ENCODE results near the gene IFNL2. TPM values are rescaled to one million over a fixed set of nuclear protein-coding genes. Genes with fewer than 3 reads are reported as not detected.
"Not testable (repeated sequence)": the region's sequence is repeated elsewhere in the genome, so short reads cannot be mapped to it uniquely, and the experiment has no call there.

IFNL2 gene
- polyA plus RNA-seq, 1 donor from 2014 or later = not detected

- not testable (repeated sequence) for H3K27ac ChIP-seq (ENCODE audit: low read length); H3K4me2 ChIP-seq (ENCODE audit: low read length); H3K4me3 ChIP-seq (ENCODE audit: low read length); H4K20me1 ChIP-seq (ENCODE audit: insufficient read depth); H3K9ac ChIP-seq (ENCODE audit: low read length); H3F3A ChIP-seq (ENCODE audit: insufficient read depth, low read length, poor library complexity, severe bottlenecking); H3K36me3 ChIP-seq (ENCODE audit: insufficient read depth, low read length); H3K79me2 ChIP-seq (replicated peaks; ENCODE audit: insufficient read depth, low read length); H2AFZ ChIP-seq (ENCODE audit: low read depth, low read length); H3K9me3 ChIP-seq (ENCODE audit: low read length); H3K9me2 ChIP-seq (ENCODE audit: insufficient read depth, low read length)
- H3K27me3 ChIP-seq (ENCODE audit: insufficient read depth, low read depth, low read length) = peaks cover 27% of the 10 kb centered on the region
Measured at GRCh38 chr19:39244410-39245100, 23.6 kb upstream of the IFNL2 start, which contains the start of gene IFNL3. Gene IFNL3, minus strand, starts transcription at chr19:39245006. Its CDS starts 39 bp downstream, at chr19:39244967.

DNA sequence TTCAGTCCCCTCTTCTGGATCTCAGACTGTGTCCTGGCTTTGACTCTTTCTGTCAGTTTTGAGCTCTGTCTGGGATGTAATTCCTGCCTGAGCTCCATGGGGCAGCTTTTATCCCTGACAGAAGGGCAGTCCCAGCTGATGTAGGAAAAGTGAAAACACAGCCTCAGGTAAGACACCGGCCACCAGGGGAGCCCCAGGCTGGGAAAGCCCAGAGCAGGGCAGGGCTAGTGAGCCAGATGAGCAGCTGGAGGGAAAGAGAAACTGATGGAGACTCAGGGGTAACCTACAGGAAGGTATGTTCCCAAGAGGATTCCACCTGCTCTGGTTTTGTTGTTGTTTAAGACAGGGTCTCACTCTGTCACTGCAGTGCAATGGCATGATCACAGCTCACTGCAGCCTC lies 23.0 kb upstream of the IFNL2 start:
- not testable (repeated sequence) for H4K20me1 ChIP-seq (ENCODE audit: insufficient read depth); H2AFZ ChIP-seq (ENCODE audit: low read depth, low read length); H3F3A ChIP-seq (ENCODE audit: insufficient read depth, low read length, poor library complexity, severe bottlenecking); H3K4me3 ChIP-seq (ENCODE audit: low read length); H3K79me2 ChIP-seq (replicated peaks; ENCODE audit: insufficient read depth, low read length); H3K9me2 ChIP-seq (ENCODE audit: insufficient read depth, low read length); H3K27ac ChIP-seq (ENCODE audit: low read length); H3K4me2 ChIP-seq (ENCODE audit: low read length); H3K9me3 ChIP-seq (ENCODE audit: low read length); H3K9ac ChIP-seq (ENCODE audit: low read length); H3K36me3 ChIP-seq (ENCODE audit: insufficient read depth, low read length)
- peaks cover 29% of the 10 kb centered on the region for H3K27me3 ChIP-seq (ENCODE audit: insufficient read depth, low read depth, low read length)

DNA sequence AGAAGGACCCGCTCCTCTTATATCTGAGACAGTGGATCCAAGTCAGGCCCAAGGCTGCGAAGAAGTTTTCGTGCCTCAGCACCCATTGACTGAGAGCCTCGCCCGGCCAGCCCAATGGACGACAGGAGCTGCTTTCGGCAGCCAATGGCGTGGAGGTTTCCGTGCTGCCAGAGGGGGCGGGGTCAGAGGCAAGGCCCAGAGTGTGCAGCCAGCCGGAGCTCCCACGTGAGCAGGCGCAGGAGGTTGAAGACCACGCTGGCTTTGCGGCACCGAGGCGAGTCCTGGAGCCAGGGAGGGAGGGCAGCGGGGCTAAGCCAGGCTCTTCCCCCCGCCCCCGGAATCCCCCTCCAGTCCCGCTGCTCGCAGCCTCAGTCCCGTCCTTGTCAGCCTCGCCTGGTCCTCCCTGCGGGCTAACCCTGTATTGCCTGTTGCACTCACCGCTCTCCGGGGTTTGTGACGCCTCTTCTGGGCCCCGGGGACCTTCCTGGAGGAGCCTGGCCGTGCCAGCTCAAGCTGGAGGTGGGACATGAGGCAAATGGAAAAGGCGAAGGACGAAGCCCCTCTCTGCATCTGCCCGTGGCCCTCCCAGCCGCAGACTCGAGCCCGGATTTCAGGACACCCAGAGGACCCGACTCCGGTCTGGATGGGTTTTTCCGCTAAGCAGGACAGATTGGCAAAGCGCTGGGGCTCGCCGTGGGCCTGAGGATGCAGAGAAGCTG lies 21.1 kb upstream of the IFNL2 start:
- H3K4me2 ChIP-seq (ENCODE audit: low read length) = no peak overlapping the region
- no peaks in the 10 kb centered on the region for H3K9me2 ChIP-seq (ENCODE audit: insufficient read depth, low read length)
- TF ChIP-seq SMC3 (conservative IDR thresholded peaks at IDR 0.05; ENCODE audit: poor library complexity) (no peak), RAD21 (conservative IDR thresholded peaks at IDR 0.05) (no peak), CTCF (IDR thresholded peaks at IDR 0.05; ENCODE audit: poor library complexity, severe bottlenecking) (no peak), EZH2 (IDR thresholded peaks at IDR 0.05; ENCODE audit: borderline replicate concordance, insufficient read depth, low read length, poor library complexity, severe bottlenecking) (no peak), EP300 (conservative IDR thresholded peaks at IDR 0.05; ENCODE audit: poor library complexity, severe bottlenecking) (no peak), MXI1 (conservative IDR thresholded peaks at IDR 0.05; ENCODE audit: poor library complexity, severe bottlenecking) (no peak), TAF1 (IDR thresholded peaks at IDR 0.05; ENCODE audit: low read depth) (no peak), POLR2AphosphoS5 (IDR thresholded peaks at IDR 0.05) (no peak)
- TF ChIP-seq, protein P1, sequence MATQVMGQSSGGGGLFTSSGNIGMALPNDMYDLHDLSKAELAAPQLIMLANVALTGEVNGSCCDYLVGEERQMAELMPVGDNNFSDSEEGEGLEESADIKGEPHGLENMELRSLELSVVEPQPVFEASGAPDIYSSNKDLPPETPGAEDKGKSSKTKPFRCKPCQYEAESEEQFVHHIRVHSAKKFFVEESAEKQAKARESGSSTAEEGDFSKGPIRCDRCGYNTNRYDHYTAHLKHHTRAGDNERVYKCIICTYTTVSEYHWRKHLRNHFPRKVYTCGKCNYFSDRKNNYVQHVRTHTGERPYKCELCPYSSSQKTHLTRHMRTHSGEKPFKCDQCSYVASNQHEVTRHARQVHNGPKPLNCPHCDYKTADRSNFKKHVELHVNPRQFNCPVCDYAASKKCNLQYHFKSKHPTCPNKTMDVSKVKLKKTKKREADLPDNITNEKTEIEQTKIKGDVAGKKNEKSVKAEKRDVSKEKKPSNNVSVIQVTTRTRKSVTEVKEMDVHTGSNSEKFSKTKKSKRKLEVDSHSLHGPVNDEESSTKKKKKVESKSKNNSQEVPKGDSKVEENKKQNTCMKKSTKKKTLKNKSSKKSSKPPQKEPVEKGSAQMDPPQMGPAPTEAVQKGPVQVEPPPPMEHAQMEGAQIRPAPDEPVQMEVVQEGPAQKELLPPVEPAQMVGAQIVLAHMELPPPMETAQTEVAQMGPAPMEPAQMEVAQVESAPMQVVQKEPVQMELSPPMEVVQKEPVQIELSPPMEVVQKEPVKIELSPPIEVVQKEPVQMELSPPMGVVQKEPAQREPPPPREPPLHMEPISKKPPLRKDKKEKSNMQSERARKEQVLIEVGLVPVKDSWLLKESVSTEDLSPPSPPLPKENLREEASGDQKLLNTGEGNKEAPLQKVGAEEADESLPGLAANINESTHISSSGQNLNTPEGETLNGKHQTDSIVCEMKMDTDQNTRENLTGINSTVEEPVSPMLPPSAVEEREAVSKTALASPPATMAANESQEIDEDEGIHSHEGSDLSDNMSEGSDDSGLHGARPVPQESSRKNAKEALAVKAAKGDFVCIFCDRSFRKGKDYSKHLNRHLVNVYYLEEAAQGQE (IDR thresholded peaks at IDR 0.05; ENCODE audit: borderline replicate concordance) = no peak
- no peaks in the 10 kb centered on the region for H3K9me3 ChIP-seq (ENCODE audit: low read length)
- H3K4me3 ChIP-seq (ENCODE audit: low read length) = no peak overlapping the region
- H3K79me2 ChIP-seq (replicated peaks; ENCODE audit: insufficient read depth, low read length) = no peaks in the 10 kb centered on the region
- H2AFZ ChIP-seq (ENCODE audit: low read depth, low read length) = no peak overlapping the region
- H3K9ac ChIP-seq (ENCODE audit: low read length) = no peak overlapping the region
- H4K20me1 ChIP-seq (ENCODE audit: insufficient read depth) = no peaks in the 10 kb centered on the region
- H3K27me3 ChIP-seq (ENCODE audit: insufficient read depth, low read depth, low read length) = peaks cover 29% of the 10 kb centered on the region
- no peaks in the 10 kb centered on the region for H3F3A ChIP-seq (ENCODE audit: insufficient read depth, low read length, poor library complexity, severe bottlenecking)
- no peaks in the 10 kb centered on the region for H3K36me3 ChIP-seq (ENCODE audit: insufficient read depth, low read length)
- no peak overlapping the region for H3K27ac ChIP-seq (ENCODE audit: low read length)

Data from neural cell (in vitro differentiated cells).